GM21360 (cell line): ENCODE results near the gene LAMB4.

ENCODE experiments used
- ATAC-seq: cut with Tn5 transposase; IDR thresholded peaks from one replicate; pipeline ENCODE4 v1.9.1; 2021; ENCODE audit warnings: mild to moderate bottlenecking, moderate library complexity; ENCODE audit not compliant: unreplicated experiment

The LAMB4 gene

DNA sequence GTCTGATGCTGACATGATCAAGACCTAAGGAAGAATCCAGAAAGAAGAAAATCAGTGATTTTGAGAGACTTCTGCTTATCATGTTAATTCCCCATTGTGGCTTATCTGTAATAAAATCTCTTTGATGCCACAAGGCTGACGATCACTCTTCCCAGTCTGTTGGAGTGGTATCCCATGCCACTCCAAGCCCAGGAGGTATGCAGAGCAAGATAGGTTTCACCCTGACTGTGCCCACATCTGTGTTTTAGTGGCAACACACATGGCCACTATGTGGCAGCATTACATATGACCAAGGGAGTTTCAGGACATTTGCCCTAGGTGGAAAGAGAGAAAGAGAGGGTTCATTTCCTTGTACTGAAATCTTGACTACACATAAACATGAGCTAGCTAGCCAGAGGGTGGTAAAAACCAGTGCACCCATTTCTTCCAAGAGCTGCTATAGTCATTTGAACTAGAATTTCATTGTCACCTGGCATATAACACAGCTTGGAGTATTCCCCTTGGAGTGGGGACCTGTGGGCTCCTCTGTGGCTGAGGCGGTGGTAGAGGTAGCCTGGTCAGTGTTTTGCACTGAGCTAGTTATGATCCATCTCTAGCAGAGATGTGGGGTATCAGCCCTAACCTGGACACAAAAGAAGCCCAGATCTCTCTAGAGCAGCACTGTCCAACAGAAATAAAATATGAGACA lies 20.8 kb downstream of the LAMB4 start:
- ATAC-seq, result no peak

DNA sequence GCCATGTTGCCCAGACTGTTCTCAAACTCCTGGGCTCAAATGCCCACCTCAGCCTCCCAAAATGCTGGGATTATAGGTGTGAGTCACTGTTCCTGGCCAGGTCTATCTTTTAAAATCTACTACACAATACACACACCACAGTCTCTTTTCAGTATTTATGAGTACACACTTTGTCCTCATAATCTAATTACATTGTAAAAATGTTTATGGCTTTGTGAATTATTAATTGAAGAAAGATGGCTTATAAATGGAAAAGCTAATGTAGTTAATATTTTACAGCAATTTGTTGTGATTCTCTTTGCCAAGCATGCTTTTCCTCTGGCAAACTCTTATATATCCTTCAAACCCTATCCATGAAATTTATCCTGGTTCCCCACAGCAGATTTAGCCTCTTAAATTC lies 22.0 kb downstream of the LAMB4 start:
- no peak for ATAC-seq

DNA sequence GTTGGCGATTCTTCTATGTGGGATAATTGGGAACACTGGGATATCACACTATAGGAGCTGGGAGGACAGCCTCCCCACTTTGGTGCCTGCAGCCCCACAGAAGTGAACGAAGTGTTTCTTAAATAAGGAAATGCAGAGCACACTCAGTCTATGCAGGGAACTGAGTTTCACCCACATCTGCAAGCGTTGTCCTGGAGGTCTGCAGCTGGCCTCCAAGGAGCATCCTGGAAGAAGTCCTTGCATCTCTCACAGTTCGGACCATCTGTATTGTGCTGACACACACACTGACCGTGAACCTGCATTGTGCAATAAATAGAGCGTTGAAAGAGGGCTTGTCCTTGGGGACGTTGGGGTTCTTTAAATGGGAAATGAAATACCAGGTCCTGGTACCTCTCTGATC lies 25.8 kb downstream of the LAMB4 start:
- ATAC-seq, result no peak

DNA sequence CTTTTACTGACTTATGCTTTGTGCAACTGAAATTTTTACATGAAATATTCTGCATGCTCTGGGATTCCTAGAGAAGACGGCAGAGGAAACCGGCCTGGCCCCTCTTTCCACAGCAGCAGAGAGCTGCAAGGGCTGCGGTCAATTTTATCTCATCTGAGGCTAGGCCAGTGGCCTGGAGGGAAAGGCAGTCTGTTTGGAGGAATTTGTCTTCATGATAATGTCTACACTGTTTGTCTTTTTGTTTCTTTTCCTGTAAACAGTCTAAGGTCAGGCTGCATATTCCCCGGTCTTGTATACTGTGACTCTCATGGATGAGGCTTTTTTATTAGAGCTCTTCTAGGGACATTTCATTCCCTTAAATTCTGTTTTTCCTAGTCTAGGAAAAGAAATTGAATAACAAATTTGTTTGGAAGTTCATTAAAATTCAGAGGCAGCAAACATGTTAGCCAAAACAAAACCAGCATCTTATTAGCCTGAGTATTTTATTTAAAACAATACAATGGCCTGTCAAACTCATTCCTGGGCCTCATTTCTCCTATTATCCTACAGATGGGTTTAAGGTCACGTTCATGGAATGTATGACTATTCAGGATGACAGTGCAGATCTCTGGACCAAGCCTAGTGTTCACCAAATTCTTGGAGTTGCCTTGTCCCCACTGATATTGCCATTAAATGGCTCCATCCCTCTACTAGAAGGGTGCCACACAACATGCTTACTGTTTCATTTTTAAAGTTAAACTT lies 26.4 kb downstream of the LAMB4 start:
- ATAC-seq, result no peak

DNA sequence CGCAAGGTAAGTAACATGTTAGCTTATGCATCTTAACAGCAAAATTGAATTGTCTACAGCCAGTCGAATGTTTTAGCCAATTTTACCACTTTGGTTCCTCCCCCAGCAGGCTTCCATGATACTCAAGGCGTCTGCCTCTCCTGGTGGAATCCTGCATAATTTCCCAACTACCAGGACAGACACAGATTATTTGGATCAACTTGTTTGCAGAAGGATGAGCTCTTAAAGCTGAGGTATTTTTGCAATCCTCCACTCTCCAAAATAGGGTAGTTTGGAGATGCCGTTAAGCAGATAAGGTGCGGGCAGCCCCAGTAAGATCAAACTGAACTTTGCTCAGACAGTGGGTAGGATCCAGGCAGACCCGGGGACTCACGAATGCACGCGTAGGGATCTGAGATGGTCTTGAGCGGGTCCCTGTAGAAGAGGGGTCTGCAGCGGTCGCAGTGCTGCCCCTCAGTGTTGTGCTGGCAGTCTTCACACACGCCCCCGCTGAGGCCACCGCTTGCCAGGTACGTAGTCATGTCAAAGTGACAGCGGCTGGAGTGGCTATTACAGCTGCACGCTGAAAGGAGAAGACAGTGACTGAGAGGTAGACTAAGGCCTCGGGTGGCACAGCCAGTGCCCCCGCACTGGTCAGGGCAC lies 27.4 kb downstream of the LAMB4 start:
- no peak for ATAC-seq

DNA sequence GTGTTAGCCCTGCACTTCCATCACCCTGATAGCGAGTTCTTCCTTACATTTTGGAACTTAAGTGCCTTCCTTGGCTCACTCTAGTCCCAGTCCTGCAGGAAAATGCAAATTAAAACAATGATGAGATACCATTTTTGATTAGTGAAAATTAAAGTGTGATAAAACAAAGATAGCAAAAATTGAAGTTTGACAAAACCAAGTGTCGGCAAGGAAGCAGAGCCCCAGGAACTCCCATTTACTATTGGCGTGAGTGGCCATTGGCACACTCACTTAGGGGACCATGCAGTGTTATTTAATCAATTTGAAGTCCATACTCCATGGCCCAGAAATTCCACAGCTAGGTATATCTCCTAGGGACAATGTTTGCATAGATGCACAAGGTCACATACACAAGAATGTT lies 28.4 kb downstream of the LAMB4 start:
- no peak for ATAC-seq

DNA sequence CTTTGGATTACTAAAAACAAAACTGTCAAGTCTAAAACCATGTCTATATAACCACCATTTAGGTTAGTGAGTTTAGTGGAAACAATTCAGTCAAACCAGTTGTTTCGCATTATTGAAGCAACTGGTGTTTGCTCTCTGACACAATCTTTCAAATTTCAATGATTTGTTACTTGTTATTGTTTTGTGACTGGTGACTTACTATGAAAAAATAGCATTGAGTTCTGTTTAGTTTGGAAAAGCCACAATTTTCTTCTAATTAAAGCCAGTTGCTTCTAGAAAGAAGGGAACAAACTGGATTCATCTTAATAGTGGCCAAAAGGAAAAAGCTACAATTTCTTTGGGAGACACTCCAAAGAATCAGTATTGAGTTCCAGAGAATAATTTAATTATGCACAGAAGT lies 30.4 kb downstream of the LAMB4 start:
- no peak for ATAC-seq

DNA sequence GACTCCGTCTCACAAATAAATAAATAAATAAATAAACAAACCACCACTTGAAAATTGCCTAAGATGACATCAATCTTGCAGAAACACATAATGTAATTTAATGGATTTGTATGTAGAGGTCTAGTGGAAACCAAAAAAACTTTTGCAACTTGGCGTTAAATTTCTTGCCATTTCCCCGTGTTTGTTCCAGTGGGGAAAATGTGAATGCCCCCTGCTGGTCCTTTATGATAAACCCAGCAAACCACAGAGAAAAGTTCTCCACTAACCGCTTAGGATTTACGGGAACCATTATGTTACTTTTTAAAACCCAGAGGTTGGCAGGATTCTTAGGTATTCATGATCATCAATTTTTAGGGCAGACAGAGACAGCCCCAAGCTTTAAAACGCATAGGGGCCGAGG lies 32.5 kb downstream of the LAMB4 start:
- no peak for ATAC-seq

DNA sequence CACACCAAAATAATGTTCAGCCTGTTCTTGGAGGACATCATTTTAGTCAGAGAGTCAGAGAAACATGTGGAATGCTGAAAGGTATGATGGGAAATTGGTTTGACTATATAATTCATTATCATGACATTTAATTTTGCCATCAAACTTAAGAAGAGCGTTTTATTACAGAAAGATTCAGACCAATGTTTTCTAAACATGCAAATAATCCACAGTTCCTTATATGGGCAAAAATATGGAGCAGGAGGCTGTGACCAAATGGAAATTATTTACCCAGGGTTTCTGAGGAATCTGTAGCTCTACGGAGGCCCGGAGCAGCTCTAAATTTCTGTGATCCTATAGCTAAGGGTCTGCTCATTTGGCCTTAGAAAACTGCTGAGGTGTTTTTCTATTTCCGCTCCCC lies 33.2 kb downstream of the LAMB4 start:
- ATAC-seq, result no peak

DNA sequence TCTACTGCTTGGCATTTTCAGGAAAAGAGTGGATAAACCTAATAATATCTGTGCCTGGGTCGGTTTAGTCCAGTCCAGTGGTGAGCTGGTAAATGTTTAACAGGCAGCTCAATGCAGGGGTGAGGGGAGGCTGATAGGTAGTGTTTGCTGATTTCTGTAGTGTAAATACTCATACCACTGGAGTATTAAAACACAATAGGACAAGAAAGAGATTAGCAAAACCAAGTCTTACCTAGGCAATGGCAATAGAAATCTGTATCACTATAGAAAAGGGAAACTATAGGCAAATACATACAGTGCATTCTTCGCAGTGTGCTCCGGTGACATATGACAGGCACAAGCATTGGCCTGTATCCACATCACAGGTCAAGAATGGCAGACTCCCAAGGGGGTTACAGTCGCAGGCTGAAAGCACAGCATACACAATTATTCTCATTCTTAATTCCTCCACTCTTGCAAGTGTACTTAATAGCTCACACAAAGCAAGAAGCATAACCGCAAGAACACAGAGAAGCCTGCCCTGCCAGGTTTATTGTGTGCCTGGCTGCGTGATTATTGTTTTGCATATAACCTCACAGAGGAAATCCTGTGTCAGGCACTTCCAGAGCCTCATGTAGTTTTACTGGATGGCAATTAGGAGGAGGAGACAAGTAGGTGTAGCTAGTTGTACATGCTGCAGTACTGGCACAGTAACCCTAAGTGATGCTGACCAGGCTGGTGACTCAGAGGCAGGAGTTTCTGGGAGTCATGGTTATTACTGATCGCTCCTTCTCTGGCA lies 35.0 kb downstream of the LAMB4 start:
- ATAC-seq, result no peak

DNA sequence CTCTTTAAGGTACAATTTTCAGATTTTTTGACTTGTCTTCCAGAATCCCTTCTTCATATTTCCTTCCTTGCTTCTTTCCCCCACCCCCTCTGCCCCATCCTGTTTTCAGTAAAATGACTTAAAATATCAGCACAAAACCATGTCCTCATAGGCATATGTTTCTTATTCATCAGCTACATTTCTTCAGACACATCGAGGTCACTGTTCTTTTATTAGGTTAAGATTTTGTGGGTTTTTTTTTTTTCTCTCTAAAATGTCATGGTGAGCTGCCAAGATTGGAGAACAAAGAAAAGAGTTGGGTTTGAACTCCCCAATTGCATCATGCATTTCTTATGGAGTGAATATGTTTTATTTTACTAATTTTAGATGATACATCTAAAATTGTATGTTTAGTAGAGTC lies 35.8 kb downstream of the LAMB4 start:
- no peak for ATAC-seq

DNA sequence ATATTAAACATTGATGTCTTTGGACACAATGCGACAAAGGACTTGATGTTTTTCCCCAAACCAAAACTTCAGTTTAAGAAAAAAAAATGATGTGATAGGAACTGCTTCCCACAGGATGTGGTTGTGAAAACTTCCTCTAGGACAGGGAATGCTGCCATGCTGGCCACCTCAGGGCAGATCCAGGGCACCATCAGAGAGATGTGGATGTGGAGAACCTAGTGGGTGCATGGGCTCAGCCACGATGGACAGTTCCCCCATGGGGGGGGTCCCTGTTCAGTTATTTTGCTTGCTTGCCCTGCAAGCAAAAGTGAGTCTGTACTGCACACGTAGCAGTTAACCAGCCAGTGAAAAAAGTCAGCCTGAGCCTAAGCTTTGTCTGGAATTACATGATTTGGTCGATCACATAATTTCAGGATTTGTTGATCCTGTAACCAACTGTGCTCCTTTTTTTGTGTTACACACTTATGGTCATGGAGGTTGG lies 36.3 kb downstream of the LAMB4 start:
- ATAC-seq, result no peak

DNA sequence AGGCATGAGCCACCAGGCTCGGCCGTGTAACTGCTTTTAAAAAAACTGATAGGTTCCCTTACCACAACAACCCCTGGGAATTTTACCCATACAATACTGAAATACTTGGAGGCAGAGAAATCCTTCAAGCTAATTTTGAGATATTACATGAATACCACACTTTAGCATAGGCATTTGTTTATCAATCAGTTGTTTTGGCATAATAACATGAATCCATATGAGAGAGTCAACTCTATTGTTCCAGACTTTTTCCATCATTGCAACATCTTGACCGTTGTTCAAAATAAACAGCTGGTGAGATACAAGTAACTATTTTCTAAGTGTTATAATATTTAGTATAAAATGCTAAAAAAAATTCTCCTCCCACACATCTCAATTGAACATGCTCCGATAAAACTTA lies 36.8 kb downstream of the LAMB4 start:
- ATAC-seq, result no peak

DNA sequence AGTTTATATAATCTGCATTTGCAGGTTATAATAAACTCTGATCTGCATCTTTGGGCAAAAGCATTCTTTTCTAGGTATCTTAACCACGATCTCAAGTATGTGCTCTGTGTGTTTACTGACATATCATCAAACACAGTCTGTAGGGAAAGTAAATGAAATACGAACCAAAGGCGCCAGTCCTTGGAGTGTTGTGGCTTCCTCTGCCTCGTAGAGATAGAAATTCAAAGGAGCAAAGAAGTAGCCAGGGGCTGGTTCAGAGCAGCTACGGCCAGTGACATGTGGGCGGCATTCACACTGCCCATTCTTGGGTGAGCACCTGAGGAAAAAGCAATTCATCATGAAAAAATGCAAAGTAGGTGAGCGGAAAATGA lies 38.7 kb downstream of the LAMB4 start:
- no peak for ATAC-seq

DNA sequence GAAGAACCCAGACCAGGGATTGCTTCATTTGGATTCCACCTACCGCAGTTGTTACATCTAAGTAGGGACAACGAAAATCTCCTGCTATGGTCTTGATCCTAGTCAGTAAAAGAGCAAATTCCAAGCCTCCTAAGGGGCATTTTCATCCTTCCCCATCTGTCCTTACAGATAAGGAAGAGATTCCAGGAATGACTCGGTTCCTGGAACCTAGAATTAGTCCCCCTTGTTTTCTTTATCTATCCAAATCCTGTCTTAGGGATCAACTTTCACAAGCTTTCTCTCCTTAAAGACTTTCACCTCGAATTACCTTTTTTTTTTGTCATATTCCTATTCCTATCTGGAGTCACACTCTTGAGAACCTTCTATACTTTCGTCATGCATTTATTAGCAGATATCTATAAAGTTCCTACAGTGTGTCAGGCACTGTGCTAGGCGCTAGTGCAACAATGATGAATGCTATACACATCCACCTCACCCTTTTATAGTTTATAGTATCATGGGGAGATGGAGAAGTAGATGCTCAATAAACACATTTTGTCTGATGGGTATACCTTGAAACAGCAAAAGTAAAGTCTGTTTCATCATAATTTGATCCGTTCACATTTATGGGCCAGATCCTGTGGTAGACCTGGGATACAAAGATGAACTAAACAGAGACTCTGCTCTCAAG lies 39.2 kb downstream of the LAMB4 start:
- no peak for ATAC-seq

DNA sequence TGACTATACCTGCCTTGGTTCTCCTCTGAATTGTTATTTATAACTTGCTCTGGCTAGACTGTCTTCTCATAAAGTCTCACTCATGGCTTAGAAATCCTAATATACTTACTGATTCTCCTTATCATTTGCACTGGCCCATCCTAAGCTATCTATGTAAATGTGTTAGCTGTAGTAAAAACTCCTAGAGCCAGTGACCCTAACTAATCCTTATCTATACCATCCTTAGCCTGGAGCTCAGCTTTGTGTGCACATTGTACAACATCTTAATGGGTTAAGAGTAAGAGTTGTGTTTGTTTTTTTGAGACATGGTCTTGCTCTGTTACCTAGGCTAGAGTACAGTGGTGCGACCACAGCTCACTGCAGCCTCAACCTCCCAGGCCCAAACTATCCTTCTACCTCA lies 40.8 kb downstream of the LAMB4 start:
- ATAC-seq, result no peak

DNA sequence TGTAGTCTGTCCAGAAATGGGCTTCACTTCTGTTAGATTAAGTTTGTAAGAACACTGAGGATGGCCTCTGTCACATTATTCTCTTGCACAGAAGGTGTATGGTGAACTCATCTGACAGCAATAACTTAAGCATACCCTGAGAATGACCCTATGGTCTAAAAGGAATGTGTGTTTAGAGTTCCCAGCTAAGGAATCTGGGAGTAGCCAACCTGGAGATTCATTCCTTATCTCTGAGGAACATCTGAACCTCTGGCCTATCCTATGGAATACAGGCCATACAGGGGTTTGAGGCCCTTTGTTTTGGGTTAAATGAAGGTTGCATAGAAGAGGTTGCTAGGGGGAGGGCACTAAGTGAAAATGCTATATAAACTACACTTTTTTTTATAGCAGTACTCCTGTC lies 41.4 kb downstream of the LAMB4 start:
- no peak for ATAC-seq

DNA sequence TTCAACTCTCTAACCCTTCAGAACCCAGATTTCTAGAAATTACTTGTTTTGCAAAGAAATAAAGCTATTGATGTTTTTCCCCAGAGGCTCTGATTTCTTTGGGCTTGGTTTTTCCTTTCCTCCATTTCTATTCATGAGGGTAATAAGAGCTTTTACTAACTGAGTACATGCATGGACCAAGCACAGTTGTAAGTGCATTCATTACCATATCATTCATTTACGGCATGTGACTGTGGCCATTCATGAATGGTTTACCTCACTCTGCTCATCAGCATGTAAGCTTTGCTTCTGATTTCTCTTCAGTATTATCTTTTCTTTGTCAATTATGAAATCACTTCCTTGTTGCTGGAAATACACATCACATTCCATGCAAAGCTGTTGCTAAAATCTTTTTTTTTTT lies 42.4 kb downstream of the LAMB4 start:
- no peak for ATAC-seq

DNA sequence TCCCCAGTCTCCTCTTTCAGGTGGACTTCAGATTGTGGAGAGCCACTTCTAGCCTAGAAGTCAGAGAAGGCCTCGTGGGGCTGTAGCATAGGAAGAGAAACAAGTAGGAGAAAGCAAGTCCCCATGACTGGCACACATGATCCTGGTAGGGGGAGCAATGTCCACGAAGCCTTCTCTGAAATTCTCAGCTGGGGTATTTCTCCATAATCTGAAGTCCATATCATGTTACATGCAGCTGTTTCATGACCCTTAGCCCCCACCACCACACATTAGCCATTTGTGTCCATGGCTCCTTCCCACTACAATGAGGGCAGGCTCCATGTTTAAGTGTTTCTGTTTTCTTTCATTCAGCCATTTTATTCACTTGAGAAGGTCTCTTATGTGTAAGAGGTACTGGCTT lies 43.2 kb downstream of the LAMB4 start:
- ATAC-seq, result no peak

DNA sequence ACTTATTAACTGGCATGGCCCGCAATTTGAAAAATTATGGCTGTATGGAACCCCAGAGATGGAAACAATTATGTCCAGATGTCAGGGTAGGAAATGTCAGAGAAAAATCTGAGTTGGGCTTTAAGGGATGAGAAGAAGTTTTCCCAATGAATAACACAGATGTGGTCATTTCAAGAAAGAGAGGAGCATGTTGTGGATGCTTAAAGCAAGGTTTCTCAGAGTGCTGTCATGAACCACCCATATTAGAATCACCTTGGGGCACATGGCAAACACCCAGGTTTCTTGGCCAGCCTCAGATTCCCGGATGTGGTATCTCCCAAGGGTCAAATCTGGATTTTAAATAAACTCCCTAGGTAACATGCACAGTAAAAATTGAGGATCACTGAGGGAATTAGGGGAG lies 43.6 kb downstream of the LAMB4 start:
- ATAC-seq, result no peak

DNA sequence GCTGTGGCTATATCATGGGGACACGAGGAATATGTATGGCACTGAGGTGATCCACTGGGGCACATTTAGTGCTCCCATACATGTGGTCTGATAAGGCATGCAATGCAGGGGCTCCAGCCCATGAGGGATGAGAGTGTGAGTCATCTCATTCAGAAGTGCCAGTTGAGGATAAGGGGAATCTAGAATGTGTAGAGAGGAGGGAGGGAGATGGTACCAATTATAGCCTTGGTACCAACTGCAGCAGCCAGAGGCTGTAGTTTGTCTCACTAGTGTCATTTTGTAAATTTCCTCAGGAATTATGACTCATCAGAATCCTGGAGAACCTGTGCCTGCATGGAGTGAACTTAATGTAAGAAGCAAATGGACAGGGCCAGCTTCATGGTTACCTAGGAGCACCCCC lies 46.2 kb downstream of the LAMB4 start:
- no peak for ATAC-seq
